ENCODE results near the gene PIKFYVE. TPM values are rescaled to one million over a fixed set of nuclear protein-coding genes. Genes with fewer than 3 reads are reported as not detected.
"Not testable (repeated sequence)": the region's sequence is repeated elsewhere in the genome, so short reads cannot be mapped to it uniquely, and the experiment has no call there.

Gene PIKFYVE
- total RNA-seq, 1 experiment from 2014 or later = 11.4 TPM

GRCh38 chr2:208363485-208363884 lies 97.4 kb downstream of the PIKFYVE start:
- peak; percentile 57 for DNase-seq (ENCODE audit: low read depth)

DNA sequence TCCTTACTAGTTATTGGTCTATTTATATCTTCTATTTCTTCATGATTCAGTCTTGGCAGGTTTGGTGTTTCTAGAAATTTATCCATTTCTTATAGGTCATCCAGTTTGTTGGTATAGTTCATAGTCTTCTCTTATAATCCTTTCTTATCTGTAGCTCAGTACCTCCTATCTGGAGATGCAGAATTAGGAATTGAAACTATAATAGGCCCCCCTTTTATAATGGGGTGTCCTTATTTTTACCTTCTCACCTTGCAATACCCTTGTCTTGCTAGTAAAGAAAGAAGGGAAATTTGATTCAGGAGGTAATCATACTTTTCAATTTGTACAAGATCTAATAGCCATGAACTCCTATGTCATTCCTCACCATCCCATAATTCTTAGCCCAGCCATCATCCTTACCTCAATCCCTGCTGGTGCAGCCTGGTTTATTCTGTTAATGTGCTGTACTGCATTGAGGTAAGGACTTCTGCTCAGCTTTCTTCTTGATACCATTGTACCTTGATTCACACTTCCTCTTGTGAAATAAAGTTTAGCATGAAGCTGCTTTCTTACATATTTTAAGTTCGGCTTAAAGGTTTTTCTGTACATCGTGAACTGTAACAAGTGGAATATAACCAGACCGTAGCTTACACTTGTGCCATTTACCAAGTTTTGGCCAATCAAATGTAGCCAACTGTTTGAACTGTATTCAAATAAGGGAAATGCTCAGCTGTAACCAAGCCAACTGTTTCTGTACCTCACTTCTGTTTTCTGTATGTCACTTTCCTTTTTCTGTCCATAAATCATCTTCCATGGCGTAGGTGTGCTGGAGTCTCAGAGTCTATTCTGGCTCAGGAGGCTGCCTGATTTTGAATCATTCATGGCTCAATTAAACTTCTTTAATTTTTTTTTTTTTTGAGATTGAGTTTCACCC lies 100.4 kb downstream of the PIKFYVE start:
- no peak for DNase-seq (ENCODE audit: low read depth)

GRCh38 chr2:208369091-208369490 lies 103.0 kb downstream of the PIKFYVE start:
- DNase-seq (ENCODE audit: low read depth) = no peak

GRCh38 chr2:208370881-208371633 lies 105.0 kb downstream of the PIKFYVE start:
- peak; percentile 11 for DNase-seq (ENCODE audit: low read depth)

- no peak for DNase-seq (ENCODE audit: low read depth)
These were observed 105.5 kb downstream of the PIKFYVE start for GRCh38 chr2:208371634-208371935.

- DNase-seq (ENCODE audit: low read depth) = peak; percentile 25
These were observed 107.5 kb downstream of the PIKFYVE start for GRCh38 chr2:208373460-208374089.

GRCh38 chr2:208375491-208376068 lies 109.5 kb downstream of the PIKFYVE start:
- no peak for DNase-seq (ENCODE audit: low read depth)

DNA sequence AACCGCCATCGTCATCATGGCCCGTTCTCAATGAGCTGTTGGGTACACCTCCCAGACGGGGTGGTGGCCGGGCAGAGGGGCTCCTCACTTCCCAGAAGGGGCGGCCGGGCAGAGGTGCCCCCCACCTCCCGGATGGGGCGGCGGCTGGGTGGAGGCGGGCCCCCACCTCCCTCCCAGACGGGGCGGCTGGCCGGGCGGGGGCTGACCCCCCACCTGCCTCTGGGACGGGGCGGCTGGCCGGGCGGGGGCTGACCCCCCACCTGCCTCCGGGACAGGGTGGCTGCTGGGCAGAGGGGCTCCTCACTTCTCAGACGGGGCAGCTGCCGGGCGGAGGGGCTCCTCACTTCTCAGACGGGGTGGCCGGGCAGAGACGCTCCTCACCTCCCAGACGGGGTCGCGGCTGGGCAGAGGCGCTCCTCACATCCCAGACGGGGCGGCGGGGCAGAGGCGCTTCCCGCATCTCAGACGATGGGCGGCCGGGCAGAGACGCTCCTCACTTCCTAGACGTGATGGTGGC lies 111.3 kb downstream of the PIKFYVE start:
- DNase-seq (ENCODE audit: low read depth) = not testable (repeated sequence)

DNA sequence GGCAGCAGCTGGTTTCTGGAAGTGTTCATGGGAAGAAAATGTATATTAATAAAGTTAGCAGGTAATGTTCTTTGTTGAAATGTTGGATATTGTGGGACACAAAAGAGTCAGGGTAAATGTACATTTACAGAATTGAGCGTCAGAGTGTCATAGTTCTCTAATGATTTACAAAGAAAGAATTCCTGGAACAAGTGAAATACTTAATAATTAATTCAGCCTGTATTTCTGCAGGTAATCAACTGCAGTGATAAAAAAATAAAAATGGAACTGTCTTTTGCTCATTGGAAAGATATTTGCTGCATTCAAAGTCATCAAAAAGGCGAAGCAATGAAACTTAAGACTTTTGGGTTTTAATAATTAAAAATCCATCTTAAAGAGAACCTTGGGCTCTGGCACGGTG lies 113.1 kb downstream of the PIKFYVE start:
- DNase-seq (ENCODE audit: low read depth) = no peak

- DNase-seq (ENCODE audit: low read depth) = no peak
These were observed 118.6 kb downstream of the PIKFYVE start for GRCh38 chr2:208384637-208385036.

- DNase-seq (ENCODE audit: low read depth) = no peak
These were observed 120.5 kb downstream of the PIKFYVE start for GRCh38 chr2:208386541-208386940.

GRCh38 chr2:208389940-208390339 lies 123.9 kb downstream of the PIKFYVE start:
- no peak for DNase-seq (ENCODE audit: low read depth)

DNA sequence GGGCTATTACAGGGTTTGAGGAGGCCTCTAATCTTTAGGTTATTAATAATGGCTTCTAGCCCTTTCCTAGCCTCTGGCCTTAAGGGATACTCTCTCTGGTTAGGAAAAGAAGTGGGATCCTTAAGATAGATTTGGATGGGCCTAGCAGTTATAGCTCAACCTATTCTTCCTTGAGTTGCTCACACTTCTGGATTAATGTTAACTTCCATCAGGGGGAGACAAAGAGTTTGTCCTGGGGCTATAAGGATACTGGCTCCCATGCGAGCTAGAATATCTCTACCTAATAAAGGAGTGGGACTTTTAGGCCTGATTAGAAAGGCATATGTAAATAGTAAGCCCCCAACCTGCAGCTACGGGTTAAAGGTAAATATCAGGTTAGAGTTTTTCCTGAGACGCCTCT lies 126.2 kb downstream of the PIKFYVE start:
- no peak for DNase-seq (ENCODE audit: low read depth)

DNA sequence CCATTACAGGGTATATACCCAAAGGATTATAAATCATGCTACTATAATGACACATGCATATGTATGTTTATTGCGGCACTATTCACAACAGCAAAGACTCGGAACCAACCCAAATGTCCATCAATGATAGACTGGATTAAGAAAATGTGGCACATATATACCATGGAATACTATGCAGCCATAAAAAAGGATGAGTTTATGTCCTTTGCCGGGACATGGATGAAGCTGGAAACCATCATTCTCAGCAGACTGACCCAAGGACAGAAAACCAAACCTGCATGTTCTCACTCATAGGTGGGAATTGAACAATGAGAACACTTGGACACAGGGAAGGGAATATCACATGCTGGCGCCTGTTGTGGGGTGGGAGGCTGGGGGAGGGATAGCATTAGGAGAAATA lies 130.7 kb downstream of the PIKFYVE start:
- DNase-seq (ENCODE audit: low read depth) = not testable (repeated sequence)

DNA sequence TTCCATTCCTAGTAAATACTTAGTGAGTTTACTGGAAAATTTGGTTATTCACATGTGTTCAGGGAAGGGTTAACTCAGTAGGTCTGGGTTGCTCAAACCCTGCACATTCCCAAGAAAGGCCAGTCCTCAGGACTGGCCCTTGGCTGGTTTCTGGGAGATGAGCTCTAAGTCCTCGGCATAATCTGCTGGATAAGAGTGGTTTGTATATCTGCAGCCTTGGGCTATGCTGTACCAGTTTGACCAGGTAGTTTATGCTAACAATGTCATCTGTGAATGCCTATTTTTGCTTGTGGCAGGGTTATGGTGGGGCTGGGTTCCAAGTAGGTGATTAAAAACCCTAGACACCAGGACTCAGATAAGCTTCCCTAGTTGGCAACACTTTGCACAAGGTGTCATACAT lies 133.1 kb downstream of the PIKFYVE start:
- no peak for DNase-seq (ENCODE audit: low read depth)

DNA sequence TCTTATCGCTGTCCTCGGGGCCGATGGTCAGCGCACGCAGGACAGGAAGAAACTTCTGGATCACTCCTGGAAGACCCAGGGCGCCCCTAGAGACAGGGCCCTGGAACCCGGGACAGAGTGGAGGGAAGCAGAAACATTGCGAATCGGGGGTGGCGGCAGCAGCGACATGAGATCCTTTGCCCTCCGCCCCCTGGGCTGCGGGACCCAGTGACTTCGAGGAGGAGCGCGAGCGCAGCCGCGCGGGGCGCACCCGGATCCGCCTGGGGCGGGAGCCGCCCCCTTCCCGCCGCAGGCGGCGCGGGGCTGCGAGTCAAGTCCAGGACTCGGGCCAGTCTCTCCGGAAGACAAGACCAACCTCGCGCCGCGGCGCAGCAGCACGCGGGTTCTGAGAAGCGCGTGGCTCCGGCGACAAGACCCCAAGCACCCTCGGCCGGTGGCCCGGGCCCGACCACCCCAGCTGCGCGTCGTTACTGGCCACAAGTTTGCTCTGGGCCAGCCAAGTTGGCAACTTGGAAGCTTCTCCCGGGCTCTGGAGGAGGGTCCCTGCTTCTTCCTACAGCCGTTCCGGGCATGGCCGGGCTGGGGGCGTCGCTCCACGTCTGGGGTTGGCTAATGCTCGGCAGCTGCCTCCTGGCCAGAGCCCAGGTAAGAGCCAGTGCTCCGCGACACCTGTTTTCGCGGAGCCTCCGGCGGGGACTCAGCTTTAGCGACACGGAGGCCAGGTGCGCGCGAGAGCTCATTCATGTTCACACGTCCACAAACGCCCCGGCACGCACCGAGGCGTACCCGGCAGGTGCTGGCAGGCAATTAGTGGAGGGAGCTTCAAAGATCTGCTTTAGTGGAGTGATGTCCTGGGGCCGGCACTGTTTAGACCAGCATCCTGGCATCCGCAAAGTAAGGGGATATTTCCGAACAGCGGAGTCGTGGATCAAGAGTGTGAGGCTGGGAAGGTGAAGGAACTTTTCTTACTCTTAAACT lies 140.7 kb downstream of the PIKFYVE start, which contains the start of gene PTH2R:
PTH2R (plus strand) TSS at position 319 of the 978 bp plus-strand sequence; CDS start at position 571, 252 bp downstream.
- DNase-seq (ENCODE audit: low read depth) = peak; percentile 16

DNA sequence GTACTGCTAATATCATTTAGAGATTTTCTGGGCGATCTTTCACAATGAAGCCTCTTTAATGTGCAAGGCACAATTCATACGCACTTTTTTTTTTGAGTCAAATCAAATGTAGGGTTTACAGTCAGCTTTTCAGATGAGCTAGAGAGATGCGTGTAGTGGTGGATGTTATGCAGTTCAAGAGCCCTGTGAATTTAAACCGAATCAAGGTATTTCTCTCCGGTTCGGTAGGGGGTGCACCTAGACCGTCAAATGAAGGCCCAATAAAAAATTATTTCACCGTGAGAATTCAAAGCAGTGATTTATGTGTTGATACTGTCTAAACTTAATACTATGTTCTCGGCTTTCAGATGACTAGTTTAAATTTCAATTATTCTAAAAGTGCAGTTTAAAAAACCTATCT lies 141.6 kb downstream of the PIKFYVE start:
- peak; percentile 26 for DNase-seq (ENCODE audit: low read depth)

All from Daoy (cell line).